CD4-positive, alpha-beta T cell treated with Interleukin-21 for 1 hour (primary cell): Measurements from ENCODE around the gene THSD7B.

Experiments used
- DNase-seq: peaks from one replicate; pipeline ENCODE4 v3.0.0-alpha.2; 2020

THSD7B gene

DNA sequence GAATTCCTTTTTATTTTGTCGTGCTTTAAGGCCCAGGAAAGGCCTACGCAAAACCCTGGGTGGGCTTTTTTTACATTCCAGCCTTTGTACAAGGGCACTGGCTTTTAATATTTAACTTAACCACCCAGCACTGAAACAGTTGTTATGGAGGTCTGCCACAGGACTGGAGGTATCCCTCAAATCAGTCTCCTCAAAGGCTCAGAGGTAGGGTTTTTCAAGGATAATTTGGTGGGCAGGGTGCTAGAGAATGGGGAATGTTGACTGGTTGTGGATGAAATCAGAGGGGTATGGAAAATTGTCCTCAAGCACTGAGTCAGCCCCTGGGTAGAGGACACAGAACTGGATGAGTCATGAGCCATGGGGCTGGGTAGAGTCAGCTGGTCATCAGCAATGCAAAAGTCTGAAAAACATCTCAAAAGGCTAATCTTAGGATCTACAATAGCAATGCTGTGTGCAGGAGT is 443.1 kb downstream of the THSD7B start:
- DNase-seq: no peak

DNA sequence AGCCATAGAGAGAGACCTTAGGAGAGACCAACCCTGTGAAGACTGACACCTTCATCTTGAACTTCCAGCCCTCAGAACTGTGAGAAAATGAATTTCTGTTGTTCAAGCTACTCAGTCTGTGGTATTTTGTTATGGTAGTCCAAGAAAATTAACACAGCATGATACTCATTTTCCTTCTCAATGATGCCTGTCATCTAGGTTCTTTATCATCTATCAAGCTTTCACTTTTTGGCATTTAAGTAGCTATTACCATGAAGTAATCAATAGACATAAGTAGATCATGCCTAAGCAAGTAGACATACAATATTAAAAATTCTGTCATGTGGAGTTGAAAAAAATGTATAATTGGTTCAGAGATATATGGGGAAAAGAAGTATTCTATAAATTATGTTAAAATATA is 444.7 kb downstream of the THSD7B start:
- no peak for DNase-seq

DNA sequence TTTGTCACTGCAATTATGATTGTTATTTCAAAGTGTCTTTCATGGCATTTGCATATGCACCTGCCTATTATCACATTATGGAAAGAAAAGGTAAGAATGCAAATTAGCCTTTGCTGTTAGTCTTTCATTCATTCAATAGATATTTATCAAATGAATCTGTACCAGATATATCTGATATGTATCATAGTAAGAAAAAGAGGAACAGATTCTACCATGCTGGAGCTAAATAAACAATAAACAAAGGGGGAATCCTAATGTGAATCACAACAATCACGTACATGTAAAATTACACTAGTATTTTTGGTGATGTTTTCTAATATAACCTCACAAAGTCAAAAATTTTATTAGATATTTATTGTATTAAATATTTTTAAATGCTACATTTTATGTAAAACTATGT is 446.4 kb downstream of the THSD7B start:
- DNase-seq: no peak

DNA sequence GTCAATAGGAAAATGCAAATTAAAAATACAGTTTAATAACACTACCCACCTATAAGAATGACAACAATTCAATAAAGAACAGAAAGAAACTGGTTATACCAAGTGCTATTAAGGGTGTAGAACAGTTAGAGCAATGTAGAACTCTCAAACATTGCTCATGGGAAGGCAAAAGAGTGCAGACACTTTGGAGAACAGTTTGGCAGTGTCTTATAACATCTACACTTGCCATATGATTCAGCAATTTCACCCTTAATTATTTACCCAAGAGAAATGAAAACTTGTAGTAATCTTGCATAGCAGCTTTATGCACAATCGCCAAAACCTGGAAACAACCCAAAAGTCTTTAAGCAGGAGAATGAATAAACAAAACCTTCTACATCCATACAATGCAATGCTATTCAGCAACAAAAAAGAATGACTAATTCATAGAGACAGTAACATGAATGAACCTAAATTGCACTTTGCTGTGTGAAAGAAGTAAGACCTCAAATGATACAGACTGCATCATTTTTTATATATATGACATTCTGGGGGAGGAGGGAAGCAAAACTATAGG is 455.2 kb downstream of the THSD7B start:
- DNase-seq: no peak

DNA sequence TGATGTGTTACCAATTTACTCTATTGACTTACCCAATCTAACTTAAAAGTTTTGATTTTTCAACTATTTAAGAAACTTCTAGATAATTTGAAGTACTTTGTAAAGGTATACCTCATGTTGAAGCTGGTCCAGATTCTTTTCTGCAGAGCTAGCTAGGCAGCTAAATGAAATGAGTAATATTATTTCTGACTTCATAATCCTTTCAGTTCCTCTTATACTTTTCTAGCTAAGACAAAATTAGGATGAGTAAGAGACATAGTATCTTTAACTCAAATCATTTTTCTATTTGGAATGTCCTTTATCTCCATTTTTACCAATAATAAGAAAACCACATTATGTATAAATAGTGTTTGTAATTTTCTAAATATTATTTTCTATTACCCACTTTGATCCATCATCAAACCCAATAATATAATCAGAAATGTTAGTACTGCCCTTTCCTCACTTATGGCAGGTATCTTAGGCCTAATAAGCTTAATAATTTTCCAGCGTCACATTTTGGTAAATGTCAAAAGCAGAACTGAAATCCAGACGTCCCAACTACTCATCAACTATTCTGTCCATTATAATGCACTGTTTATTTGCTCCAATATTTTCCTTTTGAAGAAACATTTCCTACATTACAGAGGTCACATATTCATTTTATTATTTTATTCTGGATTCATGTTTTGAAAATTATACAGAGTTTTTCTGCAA is 456.6 kb downstream of the THSD7B start:
- no peak for DNase-seq

DNA sequence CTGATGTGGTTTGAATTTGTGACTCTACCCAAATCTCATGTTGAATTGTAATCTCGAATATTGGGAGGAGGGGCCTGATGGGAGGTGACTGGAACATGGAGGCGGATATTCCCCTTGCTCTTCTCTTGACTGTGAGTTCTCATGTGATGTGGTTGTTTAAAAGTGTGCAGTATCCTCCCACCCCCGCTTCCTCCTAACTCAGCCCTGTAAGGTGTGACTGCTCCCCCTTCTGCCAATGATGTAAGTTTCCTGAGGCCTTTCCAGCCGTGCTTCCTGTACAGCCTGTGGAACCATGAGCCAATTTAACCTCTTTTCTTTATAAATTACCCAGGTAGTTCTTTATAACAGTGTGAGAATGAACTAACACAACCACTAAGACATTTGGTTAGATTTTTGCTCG is 458.4 kb downstream of the THSD7B start:
- DNase-seq: no peak

DNA sequence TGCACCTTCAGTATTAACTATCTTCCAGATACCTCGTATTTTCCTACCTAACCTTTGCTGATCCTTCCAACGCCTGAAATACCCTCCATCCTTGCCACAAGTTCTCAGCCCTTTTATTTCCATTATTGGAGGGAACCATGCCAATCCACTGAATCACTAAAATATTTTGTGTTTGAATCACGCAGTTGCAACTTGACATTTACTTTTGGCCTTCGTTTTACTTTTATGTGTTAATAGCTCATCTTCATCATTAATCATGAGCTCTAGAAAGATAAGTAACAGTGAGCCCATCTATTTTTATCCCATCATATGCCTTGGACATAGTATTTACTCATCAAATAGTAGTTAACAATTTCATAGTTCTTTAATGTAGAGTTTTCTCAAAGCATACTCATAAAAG is 463.2 kb downstream of the THSD7B start:
- no peak for DNase-seq

DNA sequence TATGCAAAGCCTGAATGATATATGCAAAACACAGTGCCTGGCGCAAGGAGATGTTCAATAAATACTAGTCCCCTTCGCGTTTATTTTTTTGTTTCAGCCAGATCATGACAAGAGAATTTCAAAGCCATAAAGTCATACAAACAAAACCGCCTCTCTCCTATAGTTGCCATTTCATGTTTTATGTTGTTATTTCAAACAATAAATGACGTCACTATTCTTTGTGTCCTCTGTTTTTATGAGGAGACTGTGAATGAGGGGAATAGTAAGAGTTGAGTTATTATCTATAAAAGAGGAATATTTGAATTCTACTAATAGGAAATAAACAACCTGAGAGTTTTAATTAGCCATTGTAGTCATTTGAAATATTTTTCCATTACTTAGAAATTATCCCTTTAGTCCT is 464.5 kb downstream of the THSD7B start:
- no peak for DNase-seq

DNA sequence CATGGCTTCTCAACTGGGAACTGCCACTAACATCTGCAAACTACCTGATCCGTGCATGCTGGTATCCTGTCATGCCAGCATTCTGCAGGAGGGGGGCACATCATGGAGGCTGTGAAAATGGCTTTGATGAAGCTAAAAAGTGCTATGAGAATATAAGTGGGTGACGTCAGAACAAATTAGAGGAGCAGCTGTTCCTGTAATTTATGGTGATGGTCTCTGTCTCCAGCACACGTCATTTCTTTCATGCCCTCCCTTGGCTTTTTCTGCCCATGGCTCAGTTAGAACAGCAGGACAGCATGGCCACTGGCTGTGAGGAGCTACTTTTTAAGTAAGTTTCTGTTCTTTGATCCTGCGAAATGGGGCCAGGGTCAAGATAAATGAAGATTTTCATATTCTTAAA is 466.3 kb downstream of the THSD7B start:
- no peak for DNase-seq

DNA sequence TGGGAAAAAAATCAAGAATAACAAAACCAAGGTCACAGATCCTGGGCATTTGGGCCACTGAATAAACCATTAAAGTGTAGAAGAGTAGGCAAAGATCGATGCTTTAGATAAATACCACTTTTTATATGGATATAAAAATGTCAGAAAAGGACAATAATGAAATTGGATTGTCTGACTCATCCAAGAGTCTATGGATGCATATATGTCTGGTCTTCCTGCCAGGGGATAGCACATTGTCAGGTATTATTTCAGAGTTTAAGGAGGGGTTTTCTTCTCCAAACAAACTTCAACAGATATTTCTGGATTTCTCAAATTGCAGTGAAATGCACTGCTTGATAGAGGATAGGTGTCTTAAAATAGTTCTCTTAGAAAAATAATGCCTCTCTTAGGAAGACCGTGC is 466.7 kb downstream of the THSD7B start:
- no peak for DNase-seq

DNA sequence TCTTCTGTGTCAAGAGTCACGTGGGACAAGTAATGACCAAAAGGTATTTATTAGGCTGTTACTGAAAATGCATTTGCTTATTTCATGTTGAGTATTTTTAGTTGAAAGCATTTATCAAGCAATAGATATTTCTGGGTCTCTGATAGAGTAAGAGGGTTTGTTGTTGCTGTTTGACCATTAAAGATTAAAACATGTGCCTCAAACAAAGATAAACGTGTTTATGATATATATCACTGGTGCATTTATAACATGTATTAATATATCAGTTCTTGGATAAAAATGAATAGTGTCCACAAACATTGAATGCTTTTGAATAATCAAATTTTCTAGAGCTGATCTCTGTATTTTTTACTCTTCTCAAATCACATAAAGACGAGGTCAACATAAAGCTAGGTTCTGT is 467.7 kb downstream of the THSD7B start:
- DNase-seq: no peak

DNA sequence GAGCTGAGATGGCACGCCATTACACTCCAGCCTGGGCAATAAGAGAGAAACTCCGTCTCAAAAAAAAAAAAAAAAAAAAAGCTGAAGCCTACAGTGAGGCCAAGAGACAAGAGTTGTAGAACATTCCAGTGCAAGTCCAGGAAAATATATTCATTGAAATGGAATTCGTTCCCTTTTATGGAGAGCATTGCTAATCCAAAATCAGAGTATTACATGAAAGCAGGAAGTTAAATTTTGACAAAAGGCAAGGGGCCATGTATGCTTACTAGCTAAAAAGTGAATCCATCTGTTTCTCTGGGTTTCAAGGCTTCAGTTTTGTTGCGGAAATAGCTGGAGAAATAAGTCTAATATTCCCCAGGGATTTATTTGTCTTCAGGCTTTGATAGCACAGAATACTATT is 471.7 kb downstream of the THSD7B start:
- DNase-seq: no peak

DNA sequence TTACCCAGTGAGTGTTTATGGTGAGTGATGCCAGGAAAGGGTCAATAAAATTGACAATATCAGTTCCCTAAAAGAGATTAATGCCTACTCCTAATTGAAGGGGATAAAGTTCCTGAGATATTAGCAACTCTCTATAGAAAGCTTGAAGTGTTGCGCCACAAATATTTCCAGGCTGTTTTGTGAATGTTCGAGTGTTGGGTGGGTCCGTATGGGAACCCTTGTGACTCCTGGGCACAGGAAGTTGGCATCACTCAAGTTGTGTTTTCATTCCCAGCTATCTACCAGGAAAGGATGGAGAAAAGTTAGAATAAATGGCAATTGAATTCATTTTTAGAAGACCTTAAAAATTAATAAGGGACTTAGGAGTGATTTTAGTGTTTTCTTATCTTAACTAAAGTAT is 472.7 kb downstream of the THSD7B start:
- DNase-seq: no peak

DNA sequence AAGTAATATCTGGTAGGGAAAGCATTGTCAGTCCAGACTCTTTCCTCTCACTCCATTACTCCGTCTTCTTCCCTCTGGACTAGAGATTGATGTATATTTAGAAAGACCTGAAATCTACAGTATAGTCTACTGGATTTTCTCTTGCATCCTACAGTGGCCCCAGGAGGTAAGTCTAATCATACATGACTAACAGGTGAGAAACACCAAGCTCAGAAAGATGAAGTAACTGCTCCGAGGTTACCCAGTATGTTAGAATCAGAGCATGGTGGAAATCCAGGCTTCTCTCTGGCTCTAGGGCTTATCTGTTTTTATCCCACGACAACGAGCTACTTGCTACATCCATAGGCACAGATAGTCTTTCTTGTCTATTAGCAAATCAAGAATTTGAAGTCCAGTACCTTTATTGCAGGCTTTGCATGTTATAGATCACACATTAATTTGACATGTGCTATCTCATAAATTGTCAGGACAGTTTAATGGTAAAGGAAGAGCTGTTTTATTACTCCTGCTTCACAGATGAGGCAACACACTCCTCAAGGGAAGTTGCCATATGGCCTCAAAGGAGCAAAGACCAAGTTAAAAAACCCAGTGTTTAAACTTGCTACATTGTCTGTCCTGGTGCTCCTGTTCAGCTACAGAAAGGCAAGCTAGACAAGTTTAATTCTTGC is 484.3 kb downstream of the THSD7B start:
- no peak for DNase-seq

DNA sequence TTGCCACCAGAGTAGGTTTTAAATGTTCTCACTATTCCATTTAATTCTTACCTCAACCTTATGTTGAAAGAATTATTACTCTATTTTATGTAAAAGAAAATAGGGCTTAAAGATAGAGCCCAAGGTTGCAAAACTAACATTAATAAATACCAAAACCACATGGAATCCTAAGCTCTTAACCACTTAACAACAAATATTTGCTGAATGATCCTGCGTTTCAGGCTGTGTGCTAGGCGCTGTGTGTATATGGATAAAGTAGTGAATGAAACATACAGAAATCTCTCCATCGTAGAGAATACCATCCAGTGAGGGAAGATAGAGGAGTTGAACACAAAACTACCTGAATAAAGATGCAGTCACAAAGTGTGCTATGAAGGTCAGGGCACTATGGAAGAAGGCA is 485.1 kb downstream of the THSD7B start:
- DNase-seq: no peak

DNA sequence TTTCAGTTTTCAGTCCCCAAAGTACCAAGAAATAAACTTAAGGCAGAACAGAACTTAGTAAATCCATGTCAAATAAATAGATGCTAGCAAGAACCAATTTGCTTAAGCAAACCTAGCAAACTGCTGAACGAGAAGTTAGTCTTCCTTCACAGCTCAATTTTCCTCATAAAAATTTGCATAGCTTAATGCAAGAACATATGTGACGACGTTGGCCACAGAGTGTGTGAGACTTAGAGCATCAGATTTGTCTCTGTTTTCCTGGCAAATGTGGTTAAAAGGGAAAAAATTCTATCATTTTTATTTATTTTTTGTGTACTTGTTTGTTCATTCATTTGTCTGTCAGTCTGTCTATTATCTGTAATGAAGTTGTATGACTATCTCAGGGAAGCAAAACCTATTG is 485.7 kb downstream of the THSD7B start:
- DNase-seq: no peak

DNA sequence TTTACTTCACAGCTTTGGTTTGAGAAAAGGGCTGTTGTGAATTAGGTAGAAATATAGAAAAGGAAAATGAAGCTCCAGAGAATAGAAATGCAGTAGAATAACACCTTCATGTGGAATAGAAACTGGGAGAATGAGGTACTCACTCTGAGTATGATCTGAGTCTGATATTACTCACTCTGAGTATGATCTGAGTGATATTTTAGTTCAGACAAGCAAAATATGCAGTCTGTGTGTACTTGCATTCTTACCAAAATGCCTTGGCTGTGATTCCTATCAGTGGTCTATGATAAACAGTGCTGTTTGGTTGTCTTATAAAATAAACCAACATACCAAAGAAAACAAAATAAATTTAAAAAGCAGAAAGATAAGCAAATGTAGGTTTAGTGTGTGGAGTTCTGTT is 487.6 kb downstream of the THSD7B start:
- no peak for DNase-seq

DNA sequence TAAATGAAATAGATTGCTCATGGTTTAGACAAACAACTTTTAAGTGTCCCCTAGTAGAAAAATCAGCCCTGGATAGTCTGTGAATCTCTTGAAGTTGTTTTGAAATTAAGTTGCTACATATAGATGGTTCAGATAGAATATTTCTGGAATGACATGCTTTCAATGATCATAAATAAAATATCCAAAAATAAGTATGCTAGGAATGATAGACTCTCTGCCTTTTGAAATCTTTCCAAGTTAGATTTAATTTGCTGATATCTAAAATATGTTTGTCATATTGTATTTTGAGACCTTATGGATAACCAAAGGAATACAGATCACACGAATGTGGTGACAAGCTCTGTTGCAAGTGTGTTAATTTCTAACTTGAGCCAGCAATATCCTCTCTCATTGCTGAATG is 488.7 kb downstream of the THSD7B start:
- DNase-seq: no peak

DNA sequence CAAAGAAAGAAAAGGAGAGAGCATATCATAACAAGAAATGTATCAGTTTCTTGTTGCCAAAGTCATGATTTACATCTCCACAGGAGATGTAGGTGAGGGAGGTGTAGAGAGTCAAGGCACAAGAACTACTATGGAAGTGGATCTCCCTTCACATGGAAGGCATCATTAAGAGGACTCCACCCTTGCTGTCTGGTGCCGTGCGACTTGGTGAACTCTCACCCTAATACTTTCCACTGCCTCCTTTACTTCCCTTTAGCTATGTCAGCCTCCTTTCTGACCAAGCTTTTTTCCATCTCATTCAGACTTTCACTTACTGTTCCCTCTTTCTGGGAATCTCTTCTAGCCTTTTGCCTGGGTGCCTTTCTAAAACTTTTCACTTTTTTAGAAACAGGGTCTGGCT is 490.0 kb downstream of the THSD7B start:
- DNase-seq: no peak

DNA sequence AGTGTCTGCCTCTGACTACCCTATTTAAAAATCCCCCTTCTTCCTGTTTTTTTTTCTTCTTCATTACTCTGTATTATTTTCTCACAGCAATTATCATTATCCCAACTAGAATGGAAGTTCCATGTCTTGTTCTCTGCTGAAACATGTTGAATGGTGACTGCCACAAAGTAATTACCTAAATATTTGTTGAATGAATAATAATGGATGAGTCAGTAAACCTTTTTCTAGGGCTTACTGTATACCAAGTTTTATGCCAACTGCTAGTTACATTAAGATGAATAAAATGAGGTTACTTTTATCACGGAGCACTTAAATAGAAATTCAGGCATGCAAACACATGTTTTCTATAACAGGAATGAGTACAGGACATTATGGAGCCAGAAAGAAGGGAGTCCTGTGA is 490.6 kb downstream of the THSD7B start:
- DNase-seq: no peak

DNA sequence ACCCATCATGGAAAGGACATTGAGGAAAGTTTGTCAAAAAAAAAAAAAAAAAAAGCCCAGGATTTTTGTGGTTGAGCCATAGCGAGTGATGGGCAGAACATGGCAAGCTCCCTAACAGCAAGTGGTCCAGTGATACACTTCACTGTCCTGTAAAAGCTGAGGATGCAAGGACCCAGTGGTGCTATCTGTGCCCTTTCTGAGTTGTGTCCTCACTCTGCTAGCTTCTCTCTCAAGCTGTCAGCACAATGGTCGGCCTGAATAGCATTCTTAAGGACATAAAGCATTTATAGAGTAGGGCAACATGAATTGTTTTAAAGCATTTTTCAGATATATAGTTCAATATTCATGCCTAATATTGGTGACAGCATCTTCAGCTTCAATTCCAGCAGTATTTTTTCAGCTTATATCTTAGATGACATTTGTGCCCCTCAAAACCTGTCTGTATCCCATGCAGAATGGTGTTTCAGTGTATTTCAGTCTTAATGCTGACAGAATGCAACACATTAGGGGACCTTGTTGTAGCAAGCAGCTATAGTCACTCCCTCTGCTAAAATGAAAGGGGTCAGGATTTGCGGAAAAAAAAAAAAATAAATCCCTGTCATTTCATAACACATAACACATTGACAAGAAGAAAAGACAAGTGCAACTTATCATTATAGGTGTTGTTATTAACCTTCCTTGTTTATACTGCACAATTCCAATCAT is 496.7 kb downstream of the THSD7B start:
- no peak for DNase-seq

DNA sequence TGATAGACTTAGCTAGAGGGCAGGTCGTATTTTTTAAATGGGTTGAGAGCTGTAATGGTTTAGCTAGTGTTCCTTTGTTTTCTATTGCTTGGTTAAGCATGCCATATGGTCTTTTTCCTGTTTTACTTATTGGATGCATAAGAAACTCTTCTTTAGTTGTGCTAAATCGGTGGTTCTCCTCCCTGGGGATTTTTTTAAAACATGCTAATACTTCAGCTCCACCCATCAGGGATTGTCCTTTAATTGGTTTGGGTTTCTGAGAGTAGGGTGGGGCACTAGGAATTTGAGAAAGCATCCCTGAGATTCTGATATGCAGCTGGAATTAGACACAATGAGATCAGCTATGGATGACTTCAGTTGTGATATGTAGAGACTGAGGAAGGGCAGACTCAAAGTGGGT is 497.2 kb downstream of the THSD7B start:
- DNase-seq: no peak

DNA sequence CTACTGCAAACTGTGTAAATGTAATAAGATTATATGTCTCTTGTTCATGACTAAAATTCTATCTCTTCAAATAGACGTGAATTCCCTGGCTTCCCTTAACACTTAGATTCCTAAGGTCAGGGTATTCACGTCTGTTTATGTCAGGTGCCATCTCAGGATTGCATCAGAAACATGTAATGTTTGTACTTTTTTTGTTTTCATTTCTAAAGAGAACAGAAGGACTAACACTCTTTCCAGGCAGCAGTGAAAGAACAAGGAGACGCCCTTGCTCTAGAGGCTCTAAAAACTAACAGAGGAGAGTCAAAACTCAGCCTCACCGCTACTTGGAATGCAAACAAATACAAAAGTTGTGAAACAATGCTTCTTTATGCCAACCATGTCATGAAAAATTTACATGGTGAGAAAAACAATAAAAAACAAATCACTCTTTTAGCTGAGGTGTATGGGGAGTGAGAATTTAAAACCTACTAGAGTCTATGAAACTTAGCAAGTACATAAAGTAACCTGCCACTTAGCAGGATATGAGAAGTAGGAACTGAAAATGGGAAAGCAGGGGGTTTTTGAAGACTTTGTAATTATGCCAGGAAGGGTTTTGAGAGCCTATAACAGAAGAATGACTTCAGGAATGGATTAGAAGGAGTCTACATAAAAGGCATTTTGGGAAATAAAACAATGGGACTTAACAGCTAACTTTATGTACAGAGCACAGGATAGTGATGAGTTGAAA is 522.7 kb downstream of the THSD7B start:
- no peak for DNase-seq
